Panc1 (cell line): ENCODE data around the gene CASR. TPM values are rescaled to one million over a fixed set of nuclear protein-coding genes. Genes with fewer than 3 reads are reported as not detected.

Experiments used
- ATAC-seq: fragments of 200-7000 bp; cut with Tn5 transposase; 2 replicates; pipeline ENCODE4 v1.9.1; 2020; ENCODE audit warnings: mild to moderate bottlenecking, moderate library complexity
- BruUV-seq: library from RNA; stranded (reverse); fragments of 400-500 nt; replicated peaks from 2 replicates; lab custom pipeline; 2021; lab: Mats Ljungman, UMichigan
- CTCF ChIA-PET: fragments of 300-600 bp; sonication (Branson Sonifier 250); formaldehyde crosslinking; loops from one replicate; lab custom pipeline; 2022; ENCODE audit warnings: antibody characterized with exemption; lab: Charles Lee
- POLR2A ChIA-PET: fragments of 300-600 bp; sonication (Branson Sonifier 250); formaldehyde crosslinking; loops from one replicate; lab custom pipeline; 2022; ENCODE audit warnings: antibody characterized with exemption; lab: Charles Lee
- DNase-seq: peaks from one replicate; pipeline ENCODE4 v3.0.0-alpha.2; 2010; ENCODE audit warnings: low read depth, low spot score
- H3K27ac ChIP-seq: 2 replicates; pipeline ENCODE4 v1.5.1; 2011; ENCODE audit warnings: mild to moderate bottlenecking, low read length, inconsistent platforms
- H3K27me3 ChIP-seq: fragments of 200-500 bp; sonication (Bioruptor generic); 2 replicates; pipeline ENCODE4 v1.6.0; 2014; ENCODE audit warnings: low read length, inconsistent platforms; ENCODE audit not compliant: control insufficient read depth, insufficient read depth
- H3K36me3 ChIP-seq: fragments of 200-500 bp; sonication (Bioruptor generic); 2 replicates; pipeline ENCODE4 v1.5.1; 2014; ENCODE audit warnings: inconsistent platforms, mild to moderate bottlenecking, low read length, moderate library complexity; ENCODE audit not compliant: control insufficient read depth, insufficient read depth
- H3K4me1 ChIP-seq: 2 replicates; pipeline ENCODE4 v1.5.1; 2011; ENCODE audit warnings: inconsistent platforms, mild to moderate bottlenecking, low read length, moderate library complexity; ENCODE audit not compliant: control insufficient read depth, insufficient read depth
- H3K4me3 ChIP-seq, 2 experiments: 2 replicates each; pipeline ENCODE4 v1.5.1; 2011 to 2012; ENCODE audit warnings: low read depth in 2 of 2, low read length in 2 of 2, mild to moderate bottlenecking in 2 of 2, inconsistent platforms in 1 of 2, moderate library complexity in 1 of 2
- H3K9me3 ChIP-seq: fragments of 200-500 bp; sonication (Bioruptor generic); 2 replicates; pipeline ENCODE4 v1.5.1; 2014; ENCODE audit warnings: low read depth, mild to moderate bottlenecking, inconsistent platforms, low read length, moderate library complexity; ENCODE audit not compliant: control insufficient read depth, insufficient read depth
- POLR2AphosphoS5 ChIP-seq: IDR thresholded peaks from 2 replicates; pipeline ENCODE4 v1.6.1; 2012; ENCODE audit warnings: mild to moderate bottlenecking, low read depth, low read length, moderate library complexity
- SIN3A ChIP-seq: IDR thresholded peaks from 2 replicates; pipeline ENCODE4 v1.6.1; 2012; ENCODE audit warnings: low read depth, mild to moderate bottlenecking, low read length, moderate library complexity, borderline replicate concordance; ENCODE audit not compliant: insufficient read depth
- TCF7L2 ChIP-seq: IDR thresholded peaks from 2 replicates; pipeline ENCODE4 v1.6.1; 2011; ENCODE audit warnings: mild to moderate bottlenecking, low read depth, low read length, inconsistent platforms
- in situ Hi-C: cut with HindIII; loops from 2 replicates; pipeline ENCODE4 v1.10.0; 2016; ENCODE audit warnings: low sequenced_read_pairs, low pct_unique_long_range_greater_than_20kb
- intact Hi-C: fragments of 100-400 bp; cut with micrococcal nuclease; formaldehyde crosslinking; loops from one replicate; pipeline ENCODE4 v1.10.0; 2022; ENCODE audit not compliant: unreplicated experiment
- total RNA-seq: library from RNA; stranded (reverse); gene quantifications from one replicate; pipeline ENCODE4 v1.2.1, GENCODE V29; 2021; ENCODE audit not compliant: unreplicated experiment
- TF ChIP-seq, protein P1 (sequence below): fragments of 450-650 bp; IDR thresholded peaks from 2 replicates; pipeline ENCODE4 v1.5.1; 2017; ENCODE audit warnings: mild to moderate bottlenecking
- TF ChIP-seq, protein P2 (sequence below), 2 experiments: IDR thresholded peaks; 2 replicates each; pipeline ENCODE4 v1.6.1; 2011 to 2012; ENCODE audit warnings: low read depth in 2 of 2, control low read depth in 1 of 2, low read length in 1 of 2, mild to moderate bottlenecking in 1 of 2, moderate library complexity in 1 of 2; ENCODE audit not compliant: insufficient read depth in 1 of 2

CASR gene
- total RNA-seq, 1 experiment from 2014 or later, result not detected

DNA sequence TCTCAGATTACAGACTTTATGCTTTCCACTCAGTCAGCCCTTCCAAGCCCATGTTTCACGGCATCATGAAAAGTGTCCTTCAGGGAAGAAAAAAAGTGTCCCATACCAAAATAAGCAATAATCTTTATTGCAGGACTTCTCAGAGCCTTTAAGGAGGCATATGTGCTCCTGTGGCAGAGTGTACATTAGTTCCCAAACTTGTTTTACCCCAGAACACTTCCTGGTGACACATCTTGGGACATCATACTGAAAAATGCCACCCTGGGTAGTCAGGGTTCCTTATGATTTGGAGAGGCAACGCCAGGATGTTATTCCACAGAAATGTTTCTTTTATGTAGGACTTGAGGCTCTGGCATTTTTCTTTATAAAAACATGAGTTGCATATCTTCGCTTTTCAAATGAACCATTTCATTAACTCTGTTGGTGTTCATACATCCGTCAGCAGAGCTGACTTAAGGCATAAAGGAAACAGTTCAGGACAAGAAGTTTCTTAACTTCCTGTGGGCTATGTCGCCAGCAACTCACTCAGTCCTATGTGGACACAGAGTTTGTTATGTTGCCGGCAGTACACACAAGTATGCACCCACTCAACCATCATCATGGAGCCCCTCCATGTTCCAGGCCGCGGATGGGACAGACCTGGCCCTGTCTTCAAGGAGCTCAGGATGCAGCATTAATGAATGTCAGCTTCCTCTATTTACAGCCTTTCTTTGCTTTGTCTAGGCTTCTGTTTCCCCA is 63.8 kb downstream of the CASR start:
- Histone ChIP-seq H3K27me3 (peaks cover 38% of the 10 kb centered on the region), H3K36me3 (no peaks in the 10 kb centered on the region), H3K4me1 (no peaks in the 10 kb centered on the region), H3K27ac (no peak overlapping the region), H3K4me3 (no peak overlapping the region), H3K9me3 (no peaks in the 10 kb centered on the region)
- CTCF ChIA-PET, result no interaction called here
- TF ChIP-seq TCF7L2 (no peak), POLR2AphosphoS5 (no peak), SIN3A (no peak)
- TF ChIP-seq, protein P1, sequence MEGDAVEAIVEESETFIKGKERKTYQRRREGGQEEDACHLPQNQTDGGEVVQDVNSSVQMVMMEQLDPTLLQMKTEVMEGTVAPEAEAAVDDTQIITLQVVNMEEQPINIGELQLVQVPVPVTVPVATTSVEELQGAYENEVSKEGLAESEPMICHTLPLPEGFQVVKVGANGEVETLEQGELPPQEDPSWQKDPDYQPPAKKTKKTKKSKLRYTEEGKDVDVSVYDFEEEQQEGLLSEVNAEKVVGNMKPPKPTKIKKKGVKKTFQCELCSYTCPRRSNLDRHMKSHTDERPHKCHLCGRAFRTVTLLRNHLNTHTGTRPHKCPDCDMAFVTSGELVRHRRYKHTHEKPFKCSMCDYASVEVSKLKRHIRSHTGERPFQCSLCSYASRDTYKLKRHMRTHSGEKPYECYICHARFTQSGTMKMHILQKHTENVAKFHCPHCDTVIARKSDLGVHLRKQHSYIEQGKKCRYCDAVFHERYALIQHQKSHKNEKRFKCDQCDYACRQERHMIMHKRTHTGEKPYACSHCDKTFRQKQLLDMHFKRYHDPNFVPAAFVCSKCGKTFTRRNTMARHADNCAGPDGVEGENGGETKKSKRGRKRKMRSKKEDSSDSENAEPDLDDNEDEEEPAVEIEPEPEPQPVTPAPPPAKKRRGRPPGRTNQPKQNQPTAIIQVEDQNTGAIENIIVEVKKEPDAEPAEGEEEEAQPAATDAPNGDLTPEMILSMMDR, result no peak
- TF ChIP-seq, protein P2, sequence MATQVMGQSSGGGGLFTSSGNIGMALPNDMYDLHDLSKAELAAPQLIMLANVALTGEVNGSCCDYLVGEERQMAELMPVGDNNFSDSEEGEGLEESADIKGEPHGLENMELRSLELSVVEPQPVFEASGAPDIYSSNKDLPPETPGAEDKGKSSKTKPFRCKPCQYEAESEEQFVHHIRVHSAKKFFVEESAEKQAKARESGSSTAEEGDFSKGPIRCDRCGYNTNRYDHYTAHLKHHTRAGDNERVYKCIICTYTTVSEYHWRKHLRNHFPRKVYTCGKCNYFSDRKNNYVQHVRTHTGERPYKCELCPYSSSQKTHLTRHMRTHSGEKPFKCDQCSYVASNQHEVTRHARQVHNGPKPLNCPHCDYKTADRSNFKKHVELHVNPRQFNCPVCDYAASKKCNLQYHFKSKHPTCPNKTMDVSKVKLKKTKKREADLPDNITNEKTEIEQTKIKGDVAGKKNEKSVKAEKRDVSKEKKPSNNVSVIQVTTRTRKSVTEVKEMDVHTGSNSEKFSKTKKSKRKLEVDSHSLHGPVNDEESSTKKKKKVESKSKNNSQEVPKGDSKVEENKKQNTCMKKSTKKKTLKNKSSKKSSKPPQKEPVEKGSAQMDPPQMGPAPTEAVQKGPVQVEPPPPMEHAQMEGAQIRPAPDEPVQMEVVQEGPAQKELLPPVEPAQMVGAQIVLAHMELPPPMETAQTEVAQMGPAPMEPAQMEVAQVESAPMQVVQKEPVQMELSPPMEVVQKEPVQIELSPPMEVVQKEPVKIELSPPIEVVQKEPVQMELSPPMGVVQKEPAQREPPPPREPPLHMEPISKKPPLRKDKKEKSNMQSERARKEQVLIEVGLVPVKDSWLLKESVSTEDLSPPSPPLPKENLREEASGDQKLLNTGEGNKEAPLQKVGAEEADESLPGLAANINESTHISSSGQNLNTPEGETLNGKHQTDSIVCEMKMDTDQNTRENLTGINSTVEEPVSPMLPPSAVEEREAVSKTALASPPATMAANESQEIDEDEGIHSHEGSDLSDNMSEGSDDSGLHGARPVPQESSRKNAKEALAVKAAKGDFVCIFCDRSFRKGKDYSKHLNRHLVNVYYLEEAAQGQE (IDR thresholded peaks at IDR 0.05; ENCODE audit: insufficient read depth in 1 of 2, low read depth in 2 of 2, low read length in 1 of 2), result no peak
- intact Hi-C loops, result no loop called here
- no TSS peak for BruUV-seq
- ATAC-seq (no peak), DNase-seq (no peak)
- POLR2A ChIA-PET, result no interaction called here
- in situ Hi-C loops, result no loop called here

DNA sequence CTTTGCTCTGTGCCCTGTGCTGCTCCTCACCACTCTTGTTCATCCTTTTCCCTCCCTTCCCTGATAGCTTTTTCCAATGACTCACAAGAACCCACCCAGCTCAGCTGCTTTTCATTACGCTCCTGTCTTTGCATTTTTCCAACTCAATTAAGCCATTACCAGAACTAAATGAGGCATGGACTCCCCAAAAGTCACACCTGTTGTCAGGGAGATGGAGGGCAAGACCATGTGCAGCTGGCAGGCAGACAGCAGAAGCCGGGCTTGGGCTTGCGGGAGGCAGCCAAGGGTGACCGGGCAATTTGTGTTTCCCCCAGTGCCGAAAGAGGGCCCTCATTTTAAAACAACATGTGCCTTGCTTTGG is 64.3 kb downstream of the CASR start:
- ATAC-seq, result no peak
- Histone ChIP-seq H3K27me3 (peaks cover 38% of the 10 kb centered on the region), H3K36me3 (no peaks in the 10 kb centered on the region)

More for the DNA sequence above, 64.3 kb downstream of the CASR start:
- CTCF ChIA-PET, result no interaction called here
- DNase-seq, result no peak
- intact Hi-C loops, result no loop called here
- H3K4me3 ChIP-seq, result no peak overlapping the region
- in situ Hi-C loops, result no loop called here
- TF ChIP-seq, protein P2 (IDR thresholded peaks at IDR 0.05; ENCODE audit: insufficient read depth in 1 of 2, low read depth in 2 of 2, low read length in 1 of 2), result no peak
- TF ChIP-seq POLR2AphosphoS5, result no peak
- no peak for TF ChIP-seq SIN3A
- no peak for TF ChIP-seq TCF7L2
- TF ChIP-seq, protein P1, result no peak
- no peaks in the 10 kb centered on the region for H3K9me3 ChIP-seq
- no peaks in the 10 kb centered on the region for H3K4me1 ChIP-seq
- no TSS peak for BruUV-seq
- POLR2A ChIA-PET, result no interaction called here
- no peak overlapping the region for H3K27ac ChIP-seq
